ENCODE results near the gene UGT1A6.
"Not testable (repeated sequence)": the region's sequence is repeated elsewhere in the genome, so short reads cannot be mapped to it uniquely, and the experiment has no call there.

DNA sequence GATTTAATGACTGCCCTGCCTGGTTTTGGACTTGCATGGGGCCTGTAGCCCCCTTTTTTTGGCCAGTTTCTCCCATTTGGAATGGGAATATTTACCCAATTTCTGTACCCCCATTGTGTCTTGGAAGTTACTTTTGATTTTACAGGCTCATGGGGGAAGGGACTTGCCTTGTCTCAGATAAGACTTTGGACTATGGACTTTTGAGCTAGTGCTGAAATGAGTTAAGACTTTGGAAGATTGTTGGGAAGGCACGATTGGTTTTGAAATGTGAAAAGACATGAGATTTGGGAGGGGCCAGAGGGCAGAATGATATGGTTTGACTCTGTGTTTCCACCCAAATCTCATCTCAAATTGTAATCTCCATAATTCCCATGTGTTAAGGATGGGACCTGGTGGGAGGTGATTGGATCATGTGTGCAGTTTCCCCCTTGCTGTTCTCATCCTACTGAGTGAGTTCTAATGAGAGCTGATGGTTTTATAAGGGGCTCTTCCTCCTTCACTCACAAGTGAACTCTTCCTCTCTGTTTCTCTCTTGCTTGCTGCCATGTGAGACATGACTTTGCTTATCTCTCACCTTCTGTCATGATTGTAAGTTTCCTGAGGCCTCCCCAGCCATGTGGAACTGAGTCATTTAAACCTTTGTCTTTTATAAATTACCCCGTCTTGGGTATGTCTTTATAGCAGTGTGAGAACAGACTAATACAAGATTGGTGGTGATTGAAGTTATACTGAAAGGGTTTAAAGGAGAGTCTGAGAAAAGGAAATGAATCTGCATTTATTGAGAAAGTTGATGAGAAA is 58.7 kb downstream of the UGT1A6 start:
- TF ChIP-seq, protein P1, sequence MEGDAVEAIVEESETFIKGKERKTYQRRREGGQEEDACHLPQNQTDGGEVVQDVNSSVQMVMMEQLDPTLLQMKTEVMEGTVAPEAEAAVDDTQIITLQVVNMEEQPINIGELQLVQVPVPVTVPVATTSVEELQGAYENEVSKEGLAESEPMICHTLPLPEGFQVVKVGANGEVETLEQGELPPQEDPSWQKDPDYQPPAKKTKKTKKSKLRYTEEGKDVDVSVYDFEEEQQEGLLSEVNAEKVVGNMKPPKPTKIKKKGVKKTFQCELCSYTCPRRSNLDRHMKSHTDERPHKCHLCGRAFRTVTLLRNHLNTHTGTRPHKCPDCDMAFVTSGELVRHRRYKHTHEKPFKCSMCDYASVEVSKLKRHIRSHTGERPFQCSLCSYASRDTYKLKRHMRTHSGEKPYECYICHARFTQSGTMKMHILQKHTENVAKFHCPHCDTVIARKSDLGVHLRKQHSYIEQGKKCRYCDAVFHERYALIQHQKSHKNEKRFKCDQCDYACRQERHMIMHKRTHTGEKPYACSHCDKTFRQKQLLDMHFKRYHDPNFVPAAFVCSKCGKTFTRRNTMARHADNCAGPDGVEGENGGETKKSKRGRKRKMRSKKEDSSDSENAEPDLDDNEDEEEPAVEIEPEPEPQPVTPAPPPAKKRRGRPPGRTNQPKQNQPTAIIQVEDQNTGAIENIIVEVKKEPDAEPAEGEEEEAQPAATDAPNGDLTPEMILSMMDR (IDR thresholded peaks at IDR 0.05; ENCODE audit: extremely low read depth in 1 of 2, insufficient read depth in 1 of 2, low read depth in 1 of 2, low read length in 2 of 2), result not testable (repeated sequence)
- TF ChIP-seq, protein P2, sequence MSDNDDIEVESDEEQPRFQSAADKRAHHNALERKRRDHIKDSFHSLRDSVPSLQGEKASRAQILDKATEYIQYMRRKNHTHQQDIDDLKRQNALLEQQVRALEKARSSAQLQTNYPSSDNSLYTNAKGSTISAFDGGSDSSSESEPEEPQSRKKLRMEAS (IDR thresholded peaks at IDR 0.05; ENCODE audit: insufficient read depth, insufficient read length), result not testable (repeated sequence)
- TF ChIP-seq POLR2A (IDR thresholded peaks at IDR 0.05; ENCODE audit: low read depth, low read length); EZH2 (IDR thresholded peaks at IDR 0.05; ENCODE audit: borderline replicate concordance, low read depth, low read length, severe bottlenecking); POLR2AphosphoS5 (IDR thresholded peaks at IDR 0.05; ENCODE audit: insufficient read depth, low read depth, low read length); GATA2 (IDR thresholded peaks at IDR 0.05; ENCODE audit: insufficient read depth, insufficient read length, low read depth, low read length); MYC (IDR thresholded peaks at IDR 0.05; ENCODE audit: low read depth, low read length): not testable (repeated sequence)
